HepG2 (cell line): ENCODE measurements around the gene CDKN2A. TPM values are rescaled to one million over a fixed set of nuclear protein-coding genes. Genes with fewer than 3 reads are reported as not detected.
A peak's percentile ranks its signal among the peaks of the same experiment; 100 is the strongest.

Experiments
- NRL ChIP-seq: sonication (generic); formaldehyde crosslinking; IDR thresholded peaks from 2 replicates; pipeline ENCODE4 v1.5.0; 2020; ENCODE audit warnings: missing genetic modification reagents, mild to moderate bottlenecking, moderate library complexity, borderline replicate concordance
- SALL1 ChIP-seq: sonication (generic); formaldehyde crosslinking; IDR thresholded peaks from 2 replicates; pipeline ENCODE4 v1.8.0; 2022; ENCODE audit warnings: mild to moderate bottlenecking, missing genetic modification reagents
- SP4 ChIP-seq: sonication (generic); formaldehyde crosslinking; IDR thresholded peaks from 2 replicates; pipeline ENCODE4 v1.8.1; 2023; ENCODE audit warnings: mild to moderate bottlenecking, missing genetic modification reagents
- TARDBP ChIP-seq: sonication (generic); formaldehyde crosslinking; IDR thresholded peaks from 2 replicates; pipeline ENCODE4 v1.8.0; 2022; ENCODE audit warnings: mild to moderate bottlenecking, missing genetic modification reagents
- U2AF2 ChIP-seq: fragments of 200-400 bp; formaldehyde crosslinking; IDR thresholded peaks from 2 replicates; pipeline ENCODE4 v1.6.1; 2017; ENCODE audit warnings: low read depth, mild to moderate bottlenecking, low read length
- ZBTB7A ChIP-seq: sonication (generic); formaldehyde crosslinking; IDR thresholded peaks from 2 replicates; pipeline ENCODE4 v1.8.0; 2022; ENCODE audit warnings: mild to moderate bottlenecking, missing genetic modification reagents
- ZNF547 ChIP-seq: sonication (generic); formaldehyde crosslinking; IDR thresholded peaks from 2 replicates; pipeline ENCODE4 v1.5.1; 2020; ENCODE audit warnings: mild to moderate bottlenecking, missing genetic modification reagents
- polyA plus RNA-seq, 8 experiments: library from polyadenylated mRNA; depleted of rRNA in 3 of 8; stranded (reverse) in 7 of 8; unstranded in 1 of 8; fragments of >200 nt; fragmentation: Illumina TruSeq in 4 of 8; extraction: Trizol in 4 of 8; gene quantifications; 2 replicates each; pipeline versions ENCODE4 v1.2.1 to v1.2.3, GENCODE V29; 2011 to 2016; ENCODE audit warnings: low read depth in 4 of 8, missing spikeins in 1 of 8, mixed read lengths in 1 of 8; ENCODE audit not compliant: insufficient read depth in 1 of 8
- total RNA-seq, 5 experiments: library from RNA; depleted of rRNA; stranded (reverse); fragments of >200 nt; fragmentation: Illumina TruSeq; extraction: Trizol; gene quantifications; 2 replicates each; pipeline ENCODE4 v1.2.3, GENCODE V29; 2016; ENCODE audit warnings: low read depth in 1 of 5
- TF ChIP-seq, protein P1 (sequence below): sonication (generic); formaldehyde crosslinking; IDR thresholded peaks from 2 replicates; pipeline ENCODE4 v1.4.0; 2020; ENCODE audit warnings: missing genetic modification reagents
- TF ChIP-seq, protein P2 (sequence below): sonication (generic); formaldehyde crosslinking; IDR thresholded peaks from 2 replicates; pipeline ENCODE4 v1.8.1; 2023; ENCODE audit warnings: mild to moderate bottlenecking, missing genetic modification reagents
- TF ChIP-seq, protein P3 (sequence below): sonication (generic); formaldehyde crosslinking; IDR thresholded peaks from 2 replicates; pipeline ENCODE4 v1.4.0; 2020; ENCODE audit warnings: missing genetic modification reagents
- TF ChIP-seq, protein P4 (sequence below): sonication (generic); formaldehyde crosslinking; IDR thresholded peaks from 2 replicates; pipeline ENCODE4 v1.5.1; 2020; ENCODE audit warnings: mild to moderate bottlenecking, missing genetic modification reagents, moderate library complexity
- TF ChIP-seq, protein P5 (sequence below): sonication (generic); formaldehyde crosslinking; IDR thresholded peaks from 2 replicates; pipeline ENCODE4 v1.4.0; 2020; ENCODE audit warnings: low read depth, missing genetic modification reagents
- TF ChIP-seq, protein P6 (sequence below): sonication (generic); formaldehyde crosslinking; IDR thresholded peaks from 2 replicates; pipeline ENCODE4 v1.4.0; 2020; ENCODE audit warnings: missing genetic modification reagents
- TF ChIP-seq, protein P7 (sequence below): IDR thresholded peaks from 2 replicates; pipeline ENCODE4 v1.6.1; 2012; ENCODE audit warnings: inconsistent platforms

CDKN2A gene
- total and polyA plus RNA-seq, 2 of the 13 experiments (the other 11 are each of a cell fraction or from before 2014, with no cell fraction given): 4.2 to 4.8 TPM

DNA sequence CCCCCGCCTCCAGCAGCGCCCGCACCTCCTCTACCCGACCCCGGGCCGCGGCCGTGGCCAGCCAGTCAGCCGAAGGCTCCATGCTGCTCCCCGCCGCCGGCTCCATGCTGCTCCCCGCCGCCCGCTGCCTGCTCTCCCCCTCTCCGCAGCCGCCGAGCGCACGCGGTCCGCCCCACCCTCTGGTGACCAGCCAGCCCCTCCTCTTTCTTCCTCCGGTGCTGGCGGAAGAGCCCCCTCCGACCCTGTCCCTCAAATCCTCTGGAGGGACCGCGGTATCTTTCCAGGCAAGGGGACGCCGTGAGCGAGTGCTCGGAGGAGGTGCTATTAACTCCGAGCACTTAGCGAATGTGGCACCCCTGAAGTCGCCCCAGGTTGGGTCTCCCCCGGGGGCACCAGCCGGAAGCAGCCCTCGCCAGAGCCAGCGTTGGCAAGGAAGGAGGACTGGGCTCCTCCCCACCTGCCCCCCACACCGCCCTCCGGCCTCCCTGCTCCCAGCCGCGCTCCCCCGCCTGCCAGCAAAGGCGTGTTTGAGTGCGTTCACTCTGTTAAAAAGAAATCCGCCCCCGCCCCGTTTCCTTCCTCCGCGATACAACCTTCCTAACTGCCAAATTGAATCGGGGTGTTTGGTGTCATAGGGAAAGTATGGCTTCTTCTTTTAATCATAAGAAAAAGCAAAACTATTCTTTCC, 19.3 kb downstream of the CDKN2A start (continued):
- TF ChIP-seq, protein P1, sequence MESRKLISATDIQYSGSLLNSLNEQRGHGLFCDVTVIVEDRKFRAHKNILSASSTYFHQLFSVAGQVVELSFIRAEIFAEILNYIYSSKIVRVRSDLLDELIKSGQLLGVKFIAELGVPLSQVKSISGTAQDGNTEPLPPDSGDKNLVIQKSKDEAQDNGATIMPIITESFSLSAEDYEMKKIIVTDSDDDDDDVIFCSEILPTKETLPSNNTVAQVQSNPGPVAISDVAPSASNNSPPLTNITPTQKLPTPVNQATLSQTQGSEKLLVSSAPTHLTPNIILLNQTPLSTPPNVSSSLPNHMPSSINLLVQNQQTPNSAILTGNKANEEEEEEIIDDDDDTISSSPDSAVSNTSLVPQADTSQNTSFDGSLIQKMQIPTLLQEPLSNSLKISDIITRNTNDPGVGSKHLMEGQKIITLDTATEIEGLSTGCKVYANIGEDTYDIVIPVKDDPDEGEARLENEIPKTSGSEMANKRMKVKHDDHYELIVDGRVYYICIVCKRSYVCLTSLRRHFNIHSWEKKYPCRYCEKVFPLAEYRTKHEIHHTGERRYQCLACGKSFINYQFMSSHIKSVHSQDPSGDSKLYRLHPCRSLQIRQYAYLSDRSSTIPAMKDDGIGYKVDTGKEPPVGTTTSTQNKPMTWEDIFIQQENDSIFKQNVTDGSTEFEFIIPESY (CRISPR knock-in tag): no peak
- TF ChIP-seq, protein P2, sequence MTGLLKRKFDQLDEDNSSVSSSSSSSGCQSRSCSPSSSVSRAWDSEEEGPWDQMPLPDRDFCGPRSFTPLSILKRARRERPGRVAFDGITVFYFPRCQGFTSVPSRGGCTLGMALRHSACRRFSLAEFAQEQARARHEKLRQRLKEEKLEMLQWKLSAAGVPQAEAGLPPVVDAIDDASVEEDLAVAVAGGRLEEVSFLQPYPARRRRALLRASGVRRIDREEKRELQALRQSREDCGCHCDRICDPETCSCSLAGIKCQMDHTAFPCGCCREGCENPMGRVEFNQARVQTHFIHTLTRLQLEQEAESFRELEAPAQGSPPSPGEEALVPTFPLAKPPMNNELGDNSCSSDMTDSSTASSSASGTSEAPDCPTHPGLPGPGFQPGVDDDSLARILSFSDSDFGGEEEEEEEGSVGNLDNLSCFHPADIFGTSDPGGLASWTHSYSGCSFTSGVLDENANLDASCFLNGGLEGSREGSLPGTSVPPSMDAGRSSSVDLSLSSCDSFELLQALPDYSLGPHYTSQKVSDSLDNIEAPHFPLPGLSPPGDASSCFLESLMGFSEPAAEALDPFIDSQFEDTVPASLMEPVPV: 0 out of 2 replicates have a peak, but pooled peaks have one; percentile 53
- TF ChIP-seq TARDBP (CRISPR knock-in tag) (no peak), SP4 (CRISPR knock-in tag) (0 out of 2 replicates have a peak, but pooled peaks have one; percentile 28), U2AF2 (no peak), ZBTB7A (CRISPR knock-in tag) (0 out of 2 replicates have a peak, but pooled peaks have one; percentile 40), SALL1 (CRISPR knock-in tag) (peak; percentile 11; the same call in 1 of the 2 replicates), NRL (peak; percentile 49; the same call in 1 of the 2 replicates), ZNF547 (CRISPR knock-in tag) (peak; percentile 61)
- TF ChIP-seq, protein P3, sequence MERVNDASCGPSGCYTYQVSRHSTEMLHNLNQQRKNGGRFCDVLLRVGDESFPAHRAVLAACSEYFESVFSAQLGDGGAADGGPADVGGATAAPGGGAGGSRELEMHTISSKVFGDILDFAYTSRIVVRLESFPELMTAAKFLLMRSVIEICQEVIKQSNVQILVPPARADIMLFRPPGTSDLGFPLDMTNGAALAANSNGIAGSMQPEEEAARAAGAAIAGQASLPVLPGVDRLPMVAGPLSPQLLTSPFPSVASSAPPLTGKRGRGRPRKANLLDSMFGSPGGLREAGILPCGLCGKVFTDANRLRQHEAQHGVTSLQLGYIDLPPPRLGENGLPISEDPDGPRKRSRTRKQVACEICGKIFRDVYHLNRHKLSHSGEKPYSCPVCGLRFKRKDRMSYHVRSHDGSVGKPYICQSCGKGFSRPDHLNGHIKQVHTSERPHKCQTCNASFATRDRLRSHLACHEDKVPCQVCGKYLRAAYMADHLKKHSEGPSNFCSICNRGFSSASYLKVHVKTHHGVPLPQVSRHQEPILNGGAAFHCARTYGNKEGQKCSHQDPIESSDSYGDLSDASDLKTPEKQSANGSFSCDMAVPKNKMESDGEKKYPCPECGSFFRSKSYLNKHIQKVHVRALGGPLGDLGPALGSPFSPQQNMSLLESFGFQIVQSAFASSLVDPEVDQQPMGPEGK: peak; percentile 68
- TF ChIP-seq, protein P4, sequence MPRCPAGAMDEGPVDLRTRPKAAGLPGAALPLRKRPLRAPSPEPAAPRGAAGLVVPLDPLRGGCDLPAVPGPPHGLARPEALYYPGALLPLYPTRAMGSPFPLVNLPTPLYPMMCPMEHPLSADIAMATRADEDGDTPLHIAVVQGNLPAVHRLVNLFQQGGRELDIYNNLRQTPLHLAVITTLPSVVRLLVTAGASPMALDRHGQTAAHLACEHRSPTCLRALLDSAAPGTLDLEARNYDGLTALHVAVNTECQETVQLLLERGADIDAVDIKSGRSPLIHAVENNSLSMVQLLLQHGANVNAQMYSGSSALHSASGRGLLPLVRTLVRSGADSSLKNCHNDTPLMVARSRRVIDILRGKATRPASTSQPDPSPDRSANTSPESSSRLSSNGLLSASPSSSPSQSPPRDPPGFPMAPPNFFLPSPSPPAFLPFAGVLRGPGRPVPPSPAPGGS: 0 out of 2 replicates have a peak, but pooled peaks have one; percentile 33
- TF ChIP-seq, protein P5, sequence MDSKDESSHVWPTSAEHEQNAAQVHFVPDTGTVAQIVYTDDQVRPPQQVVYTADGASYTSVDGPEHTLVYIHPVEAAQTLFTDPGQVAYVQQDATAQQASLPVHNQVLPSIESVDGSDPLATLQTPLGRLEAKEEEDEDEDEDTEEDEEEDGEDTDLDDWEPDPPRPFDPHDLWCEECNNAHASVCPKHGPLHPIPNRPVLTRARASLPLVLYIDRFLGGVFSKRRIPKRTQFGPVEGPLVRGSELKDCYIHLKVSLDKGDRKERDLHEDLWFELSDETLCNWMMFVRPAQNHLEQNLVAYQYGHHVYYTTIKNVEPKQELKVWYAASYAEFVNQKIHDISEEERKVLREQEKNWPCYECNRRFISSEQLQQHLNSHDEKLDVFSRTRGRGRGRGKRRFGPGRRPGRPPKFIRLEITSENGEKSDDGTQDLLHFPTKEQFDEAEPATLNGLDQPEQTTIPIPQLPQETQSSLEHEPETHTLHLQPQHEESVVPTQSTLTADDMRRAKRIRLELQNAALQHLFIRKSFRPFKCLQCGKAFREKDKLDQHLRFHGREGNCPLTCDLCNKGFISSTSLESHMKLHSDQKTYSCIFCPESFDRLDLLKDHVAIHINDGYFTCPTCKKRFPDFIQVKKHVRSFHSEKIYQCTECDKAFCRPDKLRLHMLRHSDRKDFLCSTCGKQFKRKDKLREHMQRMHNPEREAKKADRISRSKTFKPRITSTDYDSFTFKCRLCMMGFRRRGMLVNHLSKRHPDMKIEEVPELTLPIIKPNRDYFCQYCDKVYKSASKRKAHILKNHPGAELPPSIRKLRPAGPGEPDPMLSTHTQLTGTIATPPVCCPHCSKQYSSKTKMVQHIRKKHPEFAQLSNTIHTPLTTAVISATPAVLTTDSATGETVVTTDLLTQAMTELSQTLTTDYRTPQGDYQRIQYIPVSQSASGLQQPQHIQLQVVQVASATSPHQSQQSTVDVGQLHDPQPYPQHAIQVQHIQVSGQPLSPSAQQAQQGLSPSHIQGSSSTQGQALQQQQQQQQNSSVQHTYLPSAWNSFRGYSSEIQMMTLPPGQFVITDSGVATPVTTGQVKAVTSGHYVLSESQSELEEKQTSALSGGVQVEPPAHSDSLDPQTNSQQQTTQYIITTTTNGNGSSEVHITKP (CRISPR knock-in tag): peak; percentile 83; the same call in 1 of the 2 replicates
- TF ChIP-seq, protein P6, sequence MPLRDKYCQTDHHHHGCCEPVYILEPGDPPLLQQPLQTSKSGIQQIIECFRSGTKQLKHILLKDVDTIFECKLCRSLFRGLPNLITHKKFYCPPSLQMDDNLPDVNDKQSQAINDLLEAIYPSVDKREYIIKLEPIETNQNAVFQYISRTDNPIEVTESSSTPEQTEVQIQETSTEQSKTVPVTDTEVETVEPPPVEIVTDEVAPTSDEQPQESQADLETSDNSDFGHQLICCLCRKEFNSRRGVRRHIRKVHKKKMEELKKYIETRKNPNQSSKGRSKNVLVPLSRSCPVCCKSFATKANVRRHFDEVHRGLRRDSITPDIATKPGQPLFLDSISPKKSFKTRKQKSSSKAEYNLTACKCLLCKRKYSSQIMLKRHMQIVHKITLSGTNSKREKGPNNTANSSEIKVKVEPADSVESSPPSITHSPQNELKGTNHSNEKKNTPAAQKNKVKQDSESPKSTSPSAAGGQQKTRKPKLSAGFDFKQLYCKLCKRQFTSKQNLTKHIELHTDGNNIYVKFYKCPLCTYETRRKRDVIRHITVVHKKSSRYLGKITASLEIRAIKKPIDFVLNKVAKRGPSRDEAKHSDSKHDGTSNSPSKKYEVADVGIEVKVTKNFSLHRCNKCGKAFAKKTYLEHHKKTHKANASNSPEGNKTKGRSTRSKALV (CRISPR knock-in tag): peak; percentile 40; the same call in 1 of the 2 replicates
- TF ChIP-seq, protein P7, sequence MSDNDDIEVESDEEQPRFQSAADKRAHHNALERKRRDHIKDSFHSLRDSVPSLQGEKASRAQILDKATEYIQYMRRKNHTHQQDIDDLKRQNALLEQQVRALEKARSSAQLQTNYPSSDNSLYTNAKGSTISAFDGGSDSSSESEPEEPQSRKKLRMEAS: peak; percentile 75
